Hematopoietic multipotent progenitor cell treated with erythropoietin and hydrocortisone succinate and interleukin-3 and kit ligand, for 8 days (in vitro differentiated cells): ENCODE data around the gene DAD1.

ENCODE experiments used
- DNase-seq: peaks from one replicate; pipeline ENCODE4 v3.0.0-alpha.2; 2015

DAD1 gene

DNA sequence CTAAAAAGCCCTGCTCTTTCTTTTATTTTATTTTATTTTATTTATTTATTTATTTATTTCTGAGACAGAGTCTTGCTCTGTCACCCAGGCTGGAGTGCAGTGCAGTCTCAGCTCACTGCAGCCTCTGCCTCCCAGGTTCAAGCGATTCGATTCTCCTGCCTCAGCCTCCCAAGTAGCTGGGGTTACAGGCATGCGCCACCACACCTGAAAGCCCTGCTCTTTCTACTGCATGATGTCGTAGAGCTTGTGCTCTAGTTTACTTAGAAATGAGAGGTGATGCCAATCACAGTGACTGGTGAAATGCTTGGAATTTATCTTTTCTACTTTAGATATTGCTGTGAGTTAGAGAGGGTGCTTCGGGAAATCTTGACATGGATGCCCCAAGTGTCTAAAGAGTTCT lies 54.5 kb downstream of the DAD1 start:
- no peak for DNase-seq

DNA sequence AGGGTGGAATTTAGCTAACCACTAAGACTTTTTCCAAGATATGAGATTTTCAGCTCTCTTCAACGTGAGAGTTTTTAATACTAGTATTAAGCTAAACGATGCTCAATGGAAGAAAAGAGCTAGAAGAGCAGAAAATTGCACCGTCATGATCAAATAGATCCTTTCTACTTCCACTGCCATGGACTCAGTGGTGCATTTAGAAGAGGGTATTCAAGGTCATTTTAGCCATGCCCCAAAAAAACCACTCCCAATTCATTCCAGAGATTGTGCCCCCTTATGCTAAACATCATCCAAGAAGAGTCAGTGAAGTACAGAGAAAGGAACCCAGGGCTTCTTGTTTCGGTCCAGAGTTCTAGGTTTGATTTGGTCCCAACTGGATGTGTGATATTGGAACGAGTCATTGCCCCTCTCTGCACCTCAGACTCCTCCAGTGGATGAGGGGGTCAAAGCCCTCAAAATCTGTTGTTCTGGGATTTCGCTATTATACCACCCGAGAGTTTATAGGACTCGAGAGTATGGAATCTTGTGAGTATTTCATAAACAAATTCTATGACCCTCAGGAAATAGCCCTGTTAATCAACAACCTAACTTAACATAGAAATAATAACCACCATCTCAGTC lies 55.2 kb downstream of the DAD1 start:
- no peak for DNase-seq

DNA sequence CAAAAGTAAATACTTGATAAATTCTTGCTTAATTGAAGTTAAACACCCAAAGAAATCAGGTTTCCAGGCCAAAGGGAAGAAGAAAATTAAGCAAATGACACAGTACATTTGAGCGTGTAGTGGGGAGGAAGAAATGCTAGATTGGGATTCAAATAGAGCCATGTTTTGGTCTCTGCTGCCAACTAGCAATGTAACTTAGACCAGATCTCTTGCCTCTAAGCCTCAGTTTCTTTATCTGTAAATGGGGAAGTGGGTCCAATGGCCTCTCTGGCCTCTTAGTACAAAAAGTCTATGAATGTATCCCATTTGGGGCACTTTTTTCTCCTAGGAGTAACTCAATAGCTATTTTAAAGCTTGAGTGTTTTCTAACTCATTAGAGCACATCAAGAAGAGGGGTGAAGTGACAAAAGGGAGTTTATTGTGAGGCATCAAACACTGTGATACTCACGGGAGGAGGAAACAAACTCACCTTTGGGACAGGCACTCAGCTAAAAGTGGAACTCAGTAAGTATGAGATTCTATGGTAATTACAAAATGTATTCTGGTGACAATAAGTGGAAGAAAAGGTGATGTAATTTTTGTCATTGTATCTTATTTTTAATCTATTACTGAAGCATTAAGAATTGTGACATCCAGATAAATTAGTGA lies 55.8 kb downstream of the DAD1 start:
- no peak for DNase-seq

DNA sequence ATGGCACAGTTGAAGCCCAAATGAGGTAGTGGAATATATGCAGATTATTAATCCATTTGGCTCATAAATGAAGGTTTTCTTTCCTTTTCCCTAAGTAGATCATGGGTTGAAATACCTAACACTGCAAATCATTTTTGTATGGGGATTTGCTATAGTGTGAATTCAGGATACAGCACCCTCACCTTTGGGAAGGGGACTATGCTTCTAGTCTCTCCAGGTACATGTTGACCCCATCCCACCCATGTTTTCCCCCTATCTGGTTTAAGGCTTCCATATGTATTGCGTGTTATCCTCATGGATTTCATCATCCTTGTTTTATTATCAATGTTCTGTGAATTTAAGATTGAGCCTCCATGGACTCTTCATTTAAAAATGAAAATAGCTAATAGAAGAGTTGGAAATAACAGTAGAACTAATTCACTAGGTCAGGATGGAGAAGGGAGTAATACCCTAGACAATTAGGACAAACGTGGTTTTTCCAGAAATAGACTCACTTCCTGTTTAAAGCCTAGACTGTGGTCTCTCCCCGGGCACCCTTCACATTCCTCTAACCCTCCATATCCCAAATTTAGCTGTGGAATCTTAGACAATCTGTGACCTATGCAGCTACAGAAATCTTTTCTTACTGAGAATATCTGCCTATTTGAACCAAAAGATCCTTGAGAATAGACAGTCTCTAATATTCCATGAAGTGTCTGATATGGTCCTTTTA lies 56.5 kb downstream of the DAD1 start:
- DNase-seq: no peak

DNA sequence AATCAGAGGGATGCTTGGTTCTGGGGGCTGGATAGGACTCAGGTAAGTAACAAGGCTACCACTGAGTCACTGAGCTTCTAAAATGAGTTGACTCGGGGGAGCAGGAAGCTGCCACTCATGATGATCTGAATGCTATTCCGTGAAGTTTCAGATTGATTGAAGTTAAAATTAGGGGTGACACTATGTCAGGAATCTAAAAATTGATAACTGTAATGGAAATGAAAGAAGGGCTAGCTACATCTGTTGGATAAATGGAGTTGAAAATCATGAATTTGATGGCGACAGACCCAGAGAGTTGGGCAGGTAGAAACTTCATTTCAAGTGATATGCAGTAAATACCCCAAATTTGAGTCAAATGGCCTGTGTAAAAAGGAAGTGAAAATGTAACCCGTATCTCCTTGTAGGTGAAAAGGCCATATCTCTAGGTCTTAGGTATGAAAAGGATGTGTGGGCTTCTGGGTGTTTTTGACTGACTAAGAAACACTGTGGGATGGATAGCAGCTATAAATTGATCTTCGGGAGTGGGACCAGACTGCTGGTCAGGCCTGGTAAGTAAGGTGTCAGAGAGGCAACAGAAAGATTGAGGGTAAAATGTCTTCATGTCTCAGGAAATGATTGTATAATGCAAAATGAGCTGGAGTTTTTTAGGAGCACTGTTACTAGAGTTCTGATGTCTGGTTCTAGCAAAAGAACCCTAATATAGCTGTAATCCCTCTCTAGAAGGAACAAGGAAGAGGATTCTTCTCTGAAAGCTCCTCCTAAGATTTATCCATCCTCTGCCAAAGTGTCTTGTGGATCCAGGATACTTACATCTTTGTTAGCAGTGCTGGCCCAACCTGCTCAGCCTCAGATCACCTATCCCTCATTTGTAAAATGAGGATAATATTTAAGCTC lies 57.3 kb downstream of the DAD1 start:
- no peak for DNase-seq

DNA sequence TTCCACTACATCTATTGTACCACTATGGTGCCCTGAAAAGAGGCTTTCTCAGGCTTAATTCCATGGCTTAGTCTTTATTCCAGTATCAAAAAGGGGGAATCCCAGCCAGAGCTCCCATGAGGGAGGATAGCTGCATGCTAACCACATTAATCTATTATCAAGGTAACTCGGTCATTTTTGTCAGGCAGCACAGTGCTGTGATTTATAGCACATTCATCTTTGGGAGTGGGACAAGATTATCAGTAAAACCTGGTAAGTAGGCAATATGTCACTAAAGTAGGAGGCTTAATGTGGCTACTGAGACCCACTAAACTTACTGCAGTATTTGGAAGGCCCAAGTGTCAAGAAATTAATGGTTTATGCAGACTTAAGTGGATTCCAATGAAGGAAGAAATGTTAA lies 58.9 kb downstream of the DAD1 start:
- DNase-seq: no peak

DNA sequence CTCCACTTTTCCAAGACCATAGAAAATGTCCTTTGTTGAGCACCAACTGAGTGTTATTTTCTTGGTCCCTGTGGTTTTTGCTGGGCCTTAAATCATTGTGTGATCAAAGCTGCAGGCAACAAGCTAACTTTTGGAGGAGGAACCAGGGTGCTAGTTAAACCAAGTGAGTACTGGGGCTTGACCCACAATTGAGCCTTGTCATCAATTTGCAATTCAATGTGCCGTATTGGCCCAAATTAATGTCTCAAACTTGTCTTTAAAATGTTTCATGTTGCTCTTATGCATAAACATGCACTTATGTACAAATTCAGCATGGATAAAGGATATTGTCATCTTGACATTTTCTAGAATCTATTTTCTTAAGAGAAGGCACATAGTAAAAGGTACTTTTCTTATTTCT lies 62.3 kb downstream of the DAD1 start:
- DNase-seq: no peak

DNA sequence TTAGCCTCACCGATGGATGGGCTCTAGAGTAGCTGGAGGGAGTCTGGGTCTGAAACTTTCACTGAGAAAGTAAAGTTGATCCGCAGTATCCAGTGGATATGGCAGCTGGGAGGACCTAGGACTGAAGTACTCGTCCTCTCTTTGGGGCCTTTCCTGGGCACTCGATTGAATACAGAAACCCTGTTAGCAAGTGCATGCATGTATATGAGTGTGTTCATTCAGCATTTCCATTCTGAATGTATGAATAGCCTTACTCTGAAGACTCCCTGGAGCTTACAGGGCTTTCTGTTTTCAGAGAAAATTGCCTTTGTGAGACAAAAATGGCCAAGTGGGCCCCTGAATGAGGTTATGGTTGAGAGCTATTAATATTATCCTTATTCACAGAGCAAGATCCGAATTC lies 62.8 kb downstream of the DAD1 start:
- DNase-seq: no peak

DNA sequence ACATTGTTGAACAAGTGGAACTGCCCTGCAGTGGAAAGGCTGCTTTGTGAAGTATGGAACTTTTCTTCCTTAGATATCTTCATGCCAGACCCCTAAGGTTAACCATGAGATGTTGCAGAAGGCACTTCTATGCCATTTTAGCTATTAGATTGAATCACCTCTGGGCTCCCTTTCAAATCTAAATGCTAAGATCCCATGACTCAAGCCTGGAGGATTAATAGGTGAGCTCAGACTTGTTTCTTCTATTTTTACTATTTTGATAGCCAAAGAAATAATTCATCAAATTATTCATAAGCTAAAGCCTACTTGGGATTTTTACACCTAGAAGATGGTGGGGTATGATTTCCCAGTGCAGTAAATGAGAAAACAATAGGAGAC lies 64.3 kb downstream of the DAD1 start:
- no peak for DNase-seq

DNA sequence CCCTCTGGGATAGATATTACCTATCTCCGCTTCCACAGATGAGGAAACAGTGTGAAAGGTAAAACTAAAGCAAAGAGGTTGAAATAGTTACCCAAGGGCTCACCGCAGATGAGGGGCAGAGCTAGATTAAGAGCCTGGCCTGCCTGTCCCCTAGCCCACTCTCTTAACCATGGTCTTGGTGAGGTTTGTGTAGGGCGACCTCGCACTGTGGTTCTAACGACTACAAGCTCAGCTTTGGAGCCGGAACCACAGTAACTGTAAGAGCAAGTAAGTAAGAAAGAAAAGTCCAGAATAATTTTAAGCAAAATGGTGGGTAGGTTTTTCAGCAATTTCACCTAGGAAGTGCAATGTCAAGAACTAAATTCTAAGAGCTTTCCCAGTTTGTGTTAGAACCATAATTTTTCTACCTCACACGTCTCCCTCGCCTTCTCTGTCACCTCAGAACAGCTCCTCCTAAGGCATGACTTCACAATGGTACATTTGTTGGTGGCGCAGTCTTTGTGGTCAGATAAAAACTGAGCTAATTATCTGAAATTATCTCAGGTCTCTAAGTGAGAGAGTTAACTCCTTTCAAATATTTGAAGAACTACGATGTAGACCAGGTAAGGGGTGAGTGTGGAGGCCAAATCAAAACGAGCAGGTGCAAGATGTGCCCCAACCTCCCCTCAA lies 64.8 kb downstream of the DAD1 start:
- no peak for DNase-seq

DNA sequence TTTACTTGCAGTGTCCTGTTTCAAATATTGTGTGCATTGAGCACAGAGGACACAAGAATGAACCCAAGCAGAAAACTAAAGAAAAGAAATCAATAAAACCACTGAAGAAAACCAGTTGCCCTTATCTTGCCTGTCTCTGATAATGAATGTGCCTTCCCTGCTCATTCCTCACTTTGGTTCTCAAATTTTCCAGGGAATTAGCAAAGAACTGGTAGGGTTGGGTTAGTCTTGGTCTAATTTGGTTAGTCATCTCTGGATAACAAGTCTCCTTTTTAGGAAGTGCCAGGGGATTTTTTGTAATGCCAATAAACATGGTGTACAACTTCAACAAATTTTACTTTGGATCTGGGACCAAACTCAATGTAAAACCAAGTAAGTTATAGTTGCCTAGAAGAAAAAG lies 65.7 kb downstream of the DAD1 start:
- no peak for DNase-seq

DNA sequence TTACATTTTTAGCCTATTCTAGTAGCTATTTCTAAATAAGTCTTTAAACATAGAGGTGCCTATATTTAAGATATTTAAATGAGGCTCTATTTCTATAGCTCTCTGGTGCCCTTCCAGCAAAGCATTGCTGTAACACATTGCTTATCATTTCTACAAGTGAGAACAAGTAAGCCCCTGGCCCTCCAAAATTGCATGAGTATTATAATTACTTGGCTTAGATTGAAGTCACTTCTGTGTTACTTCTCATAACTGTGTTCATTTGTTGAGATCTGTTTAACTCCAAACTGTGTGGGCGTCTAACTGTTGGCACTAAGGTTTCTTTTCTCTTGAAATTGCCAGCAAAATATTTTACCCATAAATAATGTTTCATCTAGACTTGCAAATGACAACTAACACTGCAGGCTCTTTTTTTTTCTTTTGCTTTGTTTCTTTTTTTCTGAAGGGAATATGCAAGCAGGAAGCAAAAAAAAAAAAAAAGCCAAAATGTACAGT lies 66.5 kb downstream of the DAD1 start:
- DNase-seq: no peak

DNA sequence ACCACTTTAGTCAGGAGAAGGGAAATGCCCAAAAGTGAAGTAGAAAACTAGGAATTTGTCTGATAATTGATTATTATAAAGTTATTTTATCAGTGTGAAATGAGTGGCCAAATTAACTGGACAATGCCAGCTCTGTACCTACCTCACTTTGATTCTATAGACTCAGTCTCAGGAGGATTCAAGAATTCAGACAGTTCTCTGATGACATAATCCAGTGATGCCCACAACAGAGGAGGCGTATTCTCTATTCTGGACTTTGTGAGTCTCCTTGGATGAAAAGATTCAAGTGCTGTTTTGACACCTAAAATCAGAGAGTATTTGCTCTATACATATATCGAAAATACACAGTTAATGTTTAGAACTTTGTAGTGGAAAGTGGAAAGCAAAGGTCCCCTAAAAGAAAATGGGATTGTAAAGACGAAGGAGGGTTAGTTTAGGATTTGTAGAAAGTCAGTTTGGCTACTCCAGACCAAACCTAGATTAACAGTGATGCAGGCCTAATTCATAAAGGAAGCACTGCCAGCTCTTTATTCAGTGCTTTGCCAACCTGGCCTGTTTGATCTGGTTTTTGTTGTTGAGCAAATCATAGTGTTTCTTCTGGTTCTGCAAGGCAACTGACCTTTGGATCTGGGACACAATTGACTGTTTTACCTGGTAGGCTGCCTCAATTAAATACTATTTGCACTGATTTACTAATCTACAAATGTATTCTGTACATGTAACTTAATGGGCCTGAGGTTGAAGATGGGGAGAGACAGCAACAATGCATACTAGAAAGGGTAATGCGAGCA lies 67.4 kb downstream of the DAD1 start:
- DNase-seq: no peak

DNA sequence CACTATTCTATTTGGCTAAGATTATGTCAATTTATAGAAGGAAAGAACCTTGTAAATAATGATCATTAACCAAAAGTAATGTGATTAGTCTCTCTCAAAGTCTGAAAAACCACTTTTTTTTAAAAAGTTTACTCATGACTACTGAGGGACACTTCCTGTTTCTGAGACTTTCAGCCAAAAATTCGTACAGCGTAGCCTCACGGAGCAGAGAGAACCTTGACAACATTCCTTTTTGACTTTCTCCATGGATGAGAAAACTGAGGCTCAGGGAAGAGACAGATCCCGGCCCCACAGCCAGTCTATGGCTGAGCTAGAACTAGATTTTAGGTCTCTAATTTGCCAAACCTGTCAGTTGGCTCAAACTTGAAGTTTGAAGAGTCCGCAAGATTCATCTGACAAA lies 68.2 kb downstream of the DAD1 start:
- no peak for DNase-seq

DNA sequence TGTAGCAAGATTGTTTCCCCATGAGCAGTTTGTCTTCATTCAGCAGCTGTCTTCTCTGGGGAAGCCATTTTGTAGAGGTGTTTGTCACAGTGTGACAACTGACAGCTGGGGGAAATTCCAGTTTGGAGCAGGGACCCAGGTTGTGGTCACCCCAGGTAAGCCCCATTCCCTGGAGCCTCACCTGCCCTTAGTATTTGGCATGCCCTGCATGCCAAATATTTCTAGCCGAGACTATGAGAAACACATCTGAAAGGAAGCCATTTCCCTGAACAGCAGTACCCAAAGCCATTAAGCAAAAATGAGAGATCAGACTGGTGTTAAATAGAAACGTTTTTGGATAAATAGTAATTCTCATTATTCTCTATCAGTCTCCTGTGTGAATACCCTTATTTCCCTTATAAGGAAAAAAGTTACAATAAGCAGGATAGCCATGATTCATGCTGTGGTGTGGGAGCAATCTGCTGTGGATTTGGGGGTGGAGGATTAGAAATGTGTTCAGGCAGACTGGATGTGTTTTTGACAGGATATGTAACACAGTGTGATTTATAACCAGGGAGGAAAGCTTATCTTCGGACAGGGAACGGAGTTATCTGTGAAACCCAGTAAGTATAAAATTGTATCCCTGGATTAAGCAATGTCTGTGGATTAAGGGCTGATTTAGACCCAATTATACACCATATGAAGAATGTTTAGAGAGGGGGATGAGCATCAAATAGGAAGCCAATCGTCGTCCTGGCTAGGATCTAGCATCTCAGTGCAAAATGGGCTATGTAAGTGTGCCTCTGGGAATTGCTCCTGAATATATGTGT lies 68.9 kb downstream of the DAD1 start:
- DNase-seq: no peak

DNA sequence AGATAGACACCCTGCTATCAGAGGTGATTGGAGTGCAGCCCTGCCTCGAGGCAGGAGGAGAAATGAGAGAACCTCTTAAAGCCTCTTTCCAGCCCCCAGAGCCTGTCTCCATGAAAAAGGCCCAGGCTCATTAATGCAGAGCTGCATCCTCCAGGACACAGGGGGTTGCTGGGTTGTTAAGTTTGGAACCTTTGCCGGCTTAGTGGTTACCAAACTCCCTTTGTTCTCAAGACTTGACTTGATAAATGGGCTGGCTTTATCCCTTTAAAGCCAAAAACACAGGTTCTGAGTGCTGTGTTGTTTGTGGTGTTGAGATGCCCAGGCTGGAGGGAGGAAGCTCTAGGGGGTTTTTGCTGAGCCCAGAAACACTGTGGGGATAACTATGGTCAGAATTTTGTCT lies 71.0 kb downstream of the DAD1 start:
- no peak for DNase-seq

DNA sequence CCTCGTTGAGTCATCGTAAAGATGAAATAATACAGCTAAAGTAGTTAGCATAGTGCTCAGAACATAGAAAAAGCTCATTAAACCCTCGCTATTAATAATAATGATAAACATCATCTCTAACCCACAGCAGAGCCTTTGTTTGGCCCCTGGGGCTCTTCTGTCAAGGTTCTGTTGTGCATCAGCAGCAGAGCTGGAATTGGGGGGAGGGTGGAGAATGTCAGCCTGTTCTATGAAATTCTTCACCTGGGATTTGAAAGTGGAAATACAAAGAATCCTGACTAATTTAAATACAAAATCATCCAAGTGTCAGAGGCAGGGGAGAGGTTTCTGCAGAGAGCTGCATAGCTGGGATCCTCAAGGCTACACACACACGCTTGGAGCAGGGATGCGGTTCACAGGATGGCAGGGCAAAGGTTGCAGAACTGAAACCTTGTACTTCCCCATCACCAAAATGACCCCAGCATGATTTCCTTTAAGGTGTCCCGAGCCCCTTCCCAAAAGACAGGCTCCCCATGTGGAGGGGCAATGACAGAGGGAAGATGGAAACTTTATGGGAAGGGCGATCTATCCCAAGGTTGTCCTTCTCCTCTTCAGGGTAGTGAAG lies 71.8 kb downstream of the DAD1 start:
- no peak for DNase-seq

DNA sequence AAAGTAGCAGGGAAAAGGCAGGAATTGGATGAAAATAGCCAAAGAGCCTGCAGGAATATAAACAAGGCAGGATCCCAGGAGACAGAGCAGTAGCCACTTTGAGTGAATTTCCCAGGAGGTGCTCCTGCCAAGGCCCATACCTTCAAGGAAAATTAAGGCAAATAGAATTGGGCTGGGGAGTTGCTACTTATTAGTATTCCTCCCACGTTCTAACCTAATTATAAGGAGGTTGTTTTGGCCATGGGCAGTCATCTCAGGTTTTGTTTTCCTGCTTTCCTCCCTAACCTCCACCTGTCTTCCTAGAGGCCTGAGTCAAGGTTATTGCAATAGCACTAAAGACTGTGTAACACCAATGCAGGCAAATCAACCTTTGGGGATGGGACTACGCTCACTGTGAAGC lies 73.1 kb downstream of the DAD1 start:
- no peak for DNase-seq
